Measurements from ENCODE around the gene PCDHA5.
"Not testable (repeated sequence)": the region's sequence is repeated elsewhere in the genome, so short reads cannot be mapped to it uniquely, and the experiment has no call there.

Gene PCDHA5

DNA sequence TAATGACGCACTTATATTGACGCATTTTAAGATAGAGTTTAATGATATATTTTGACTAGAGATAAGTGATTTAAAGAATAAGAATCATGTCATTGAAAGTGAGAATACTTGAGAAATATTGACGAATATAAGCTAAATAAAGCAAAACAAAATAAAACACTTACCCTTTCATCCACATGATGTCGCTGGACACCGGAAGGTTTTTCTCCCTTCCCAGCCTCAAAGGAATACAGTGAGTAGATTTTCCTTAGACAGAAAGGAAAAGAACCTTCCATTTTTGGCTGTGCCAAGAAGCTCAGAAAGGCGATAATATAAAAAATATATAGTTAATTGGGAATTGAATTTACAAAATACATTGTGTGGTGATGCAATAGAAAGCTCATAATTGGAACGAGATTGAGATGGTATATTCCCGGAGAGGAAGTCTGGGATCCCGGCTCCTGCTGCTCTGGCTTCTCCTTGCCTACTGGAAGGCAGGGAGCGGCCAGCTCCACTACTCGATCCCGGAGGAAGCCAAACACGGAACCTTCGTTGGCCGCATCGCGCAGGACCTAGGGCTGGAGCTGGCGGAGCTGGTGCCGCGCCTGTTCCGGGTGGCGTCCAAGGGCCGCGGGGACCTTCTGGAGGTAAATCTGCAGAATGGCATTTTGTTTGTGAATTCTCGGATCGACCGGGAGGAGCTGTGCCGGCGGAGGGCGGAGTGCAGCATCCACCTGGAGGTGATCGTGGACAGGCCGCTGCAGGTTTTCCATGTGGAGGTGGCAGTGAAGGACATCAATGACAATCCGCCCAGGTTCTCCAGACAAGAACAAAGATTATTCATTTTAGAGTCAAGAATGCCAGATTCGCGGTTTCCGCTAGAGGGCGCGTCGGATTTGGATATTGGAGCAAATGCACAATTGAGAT, at the start of gene PCDHA5:
PCDHA5 (plus strand) TSS at position 239 of the 906 bp plus-strand sequence.
- DNase-seq: no peak

DNA sequence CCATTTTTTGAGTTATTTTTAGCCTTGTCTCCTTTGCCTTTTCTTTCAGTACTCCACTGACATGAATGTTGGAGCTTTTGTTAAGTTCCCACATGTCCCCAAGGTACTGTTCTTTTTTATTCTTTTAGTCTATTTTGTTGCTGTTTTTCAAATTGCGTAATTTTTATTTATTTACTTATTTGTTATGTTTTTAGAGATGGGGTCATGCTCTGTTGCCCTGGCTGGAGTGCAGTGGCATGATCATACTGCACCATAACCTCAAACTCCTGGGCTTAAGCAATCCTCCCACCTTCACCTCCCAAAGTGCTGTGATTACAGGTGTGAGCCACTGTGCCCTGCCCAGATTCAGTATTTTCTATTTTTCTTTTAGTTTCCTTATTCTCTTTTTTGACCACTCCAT, 40.9 kb upstream of the PCDHA5 start:
- DNase-seq: no peak

DNA sequence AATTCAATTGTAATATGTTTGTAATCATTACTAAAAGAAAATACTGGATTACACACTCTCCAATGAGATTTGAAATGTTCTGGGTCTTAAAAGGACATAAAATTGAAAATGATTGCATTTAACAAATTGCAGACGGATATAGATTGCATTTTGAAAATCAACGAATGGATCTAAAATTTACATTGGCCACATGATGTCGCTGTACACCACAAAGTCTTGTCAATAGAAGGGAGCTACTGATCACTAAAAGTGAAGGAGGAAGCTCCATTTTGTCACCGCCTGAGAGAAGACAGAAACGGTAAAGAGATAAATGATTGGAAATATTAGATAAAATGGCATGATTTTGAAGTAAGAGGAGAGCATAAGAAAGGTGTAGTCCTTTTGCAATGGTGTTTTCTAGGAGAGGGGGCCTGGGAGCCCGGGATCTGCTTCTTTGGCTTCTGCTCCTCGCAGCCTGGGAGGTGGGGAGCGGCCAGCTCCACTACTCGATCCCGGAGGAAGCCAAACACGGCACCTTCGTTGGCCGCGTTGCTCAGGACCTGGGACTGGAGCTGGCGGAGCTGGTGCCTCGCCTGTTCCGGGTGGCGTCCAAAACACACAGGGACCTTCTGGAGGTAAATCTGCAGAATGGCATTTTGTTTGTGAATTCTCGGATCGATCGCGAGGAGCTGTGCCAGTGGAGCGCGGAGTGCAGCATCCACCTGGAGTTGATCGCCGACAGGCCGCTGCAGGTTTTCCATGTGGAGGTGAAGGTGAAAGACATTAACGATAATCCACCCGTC, 35.3 kb upstream of the PCDHA5 start, which contains the start of gene PCDHA1:
PCDHA1 (plus strand) TSS at position 236 of the 782 bp plus-strand sequence.
- no peak for DNase-seq

DNA sequence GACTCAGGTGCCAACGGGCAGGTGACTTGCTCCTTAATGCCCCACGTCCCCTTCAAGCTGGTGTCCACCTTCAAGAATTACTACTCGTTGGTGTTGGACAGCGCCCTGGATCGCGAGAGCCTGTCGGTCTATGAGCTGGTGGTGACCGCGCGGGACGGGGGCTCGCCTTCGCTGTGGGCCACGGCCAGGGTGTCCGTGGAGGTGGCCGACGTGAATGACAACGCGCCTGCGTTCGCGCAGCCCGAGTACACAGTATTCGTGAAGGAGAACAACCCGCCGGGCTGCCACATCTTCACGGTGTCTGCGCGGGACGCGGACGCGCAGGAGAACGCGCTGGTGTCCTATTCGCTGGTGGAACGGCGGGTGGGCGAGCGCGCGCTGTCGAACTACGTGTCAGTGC, 34.0 kb upstream of the PCDHA5 start:
- DNase-seq: not testable (repeated sequence)

DNA sequence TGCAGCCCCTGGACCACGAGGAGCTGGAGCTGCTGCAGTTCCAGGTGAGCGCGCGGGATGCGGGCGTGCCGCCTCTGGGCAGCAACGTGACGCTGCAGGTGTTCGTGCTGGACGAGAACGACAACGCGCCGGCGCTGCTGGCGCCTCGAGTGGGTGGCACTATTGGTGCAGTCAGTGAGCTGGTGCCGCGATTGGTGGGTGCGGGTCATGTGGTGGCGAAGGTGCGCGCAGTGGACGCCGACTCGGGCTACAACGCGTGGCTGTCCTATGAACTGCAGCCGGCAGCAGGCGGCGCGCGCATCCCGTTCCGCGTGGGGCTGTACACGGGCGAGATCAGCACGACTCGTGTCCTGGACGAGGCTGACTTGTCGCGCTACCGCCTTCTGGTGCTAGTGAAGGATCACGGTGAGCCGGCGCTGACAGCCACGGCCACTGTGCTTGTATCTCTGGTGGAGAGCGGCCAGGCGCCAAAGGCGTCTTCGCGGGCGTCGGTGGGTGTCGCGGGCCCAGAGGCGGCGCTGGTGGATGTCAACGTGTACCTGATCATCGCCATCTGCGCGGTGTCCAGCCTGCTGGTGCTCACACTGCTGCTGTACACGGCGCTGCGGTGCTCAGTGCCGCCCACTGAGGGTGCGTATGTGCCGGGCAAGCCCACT, 33.4 kb upstream of the PCDHA5 start:
- DNase-seq: not testable (repeated sequence)

DNA sequence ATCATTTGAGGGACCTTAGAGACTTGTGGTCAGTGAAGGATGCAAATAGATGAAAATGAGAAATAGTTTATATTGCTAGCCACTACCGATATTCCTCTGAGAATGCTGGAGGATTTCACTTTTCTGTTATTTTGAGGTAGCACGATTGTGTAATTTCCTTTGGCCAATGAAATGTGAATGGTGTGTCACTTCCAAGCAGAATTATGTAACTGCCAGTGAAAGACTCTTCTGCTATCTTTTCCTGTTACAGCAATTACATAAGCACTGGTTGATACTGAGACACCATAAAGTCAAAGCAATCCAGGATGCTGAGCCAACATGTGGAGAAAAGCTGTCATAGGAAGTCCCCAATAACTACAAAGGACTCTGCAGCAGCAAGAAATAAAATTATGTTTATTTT, 30.3 kb upstream of the PCDHA5 start:
- no peak for DNase-seq

DNA sequence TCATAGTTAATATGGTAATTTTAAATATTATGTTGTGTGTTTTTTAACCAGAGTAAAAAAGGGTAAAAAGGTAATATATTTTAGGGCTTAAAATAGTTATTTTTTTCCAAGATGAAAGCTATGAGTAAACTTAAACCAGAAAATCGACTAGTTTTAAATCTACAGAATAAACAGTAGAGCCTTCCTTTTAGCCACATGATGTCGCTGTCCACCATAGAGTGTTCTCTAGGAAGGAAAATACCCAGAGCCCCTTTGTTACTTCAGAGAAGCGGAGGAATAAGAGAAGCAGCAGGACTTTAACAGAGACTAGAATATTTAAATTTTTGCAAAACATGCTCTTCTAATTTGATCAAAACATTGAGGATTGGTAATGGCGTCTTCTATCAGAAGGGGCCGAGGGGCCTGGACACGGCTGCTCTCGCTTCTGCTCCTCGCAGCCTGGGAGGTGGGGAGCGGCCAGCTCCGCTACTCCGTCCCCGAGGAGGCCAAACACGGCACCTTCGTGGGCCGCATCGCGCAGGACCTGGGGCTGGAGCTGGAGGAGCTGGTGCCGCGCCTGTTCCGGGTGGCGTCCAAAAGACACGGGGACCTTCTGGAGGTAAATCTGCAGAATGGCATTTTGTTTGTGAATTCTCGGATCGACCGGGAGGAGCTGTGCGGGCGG, 26.7 kb upstream of the PCDHA5 start, which contains the start of gene PCDHA2:
PCDHA2 (plus strand) TSS at position 258 of the 664 bp plus-strand sequence.
- no peak for DNase-seq

DNA sequence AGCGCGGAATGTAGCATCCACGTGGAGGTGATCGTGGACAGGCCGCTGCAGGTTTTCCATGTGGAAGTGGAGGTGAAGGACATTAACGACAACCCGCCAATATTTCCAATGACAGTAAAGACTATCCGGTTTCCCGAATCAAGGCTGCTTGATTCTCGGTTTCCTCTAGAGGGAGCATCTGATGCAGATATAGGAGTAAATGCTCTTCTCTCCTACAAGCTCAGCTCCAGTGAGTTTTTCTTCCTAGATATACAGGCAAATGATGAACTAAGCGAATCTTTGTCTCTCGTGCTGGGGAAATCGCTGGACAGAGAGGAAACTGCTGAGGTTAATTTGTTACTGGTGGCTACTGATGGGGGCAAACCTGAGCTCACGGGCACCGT, 26.2 kb upstream of the PCDHA5 start:
- DNase-seq: no peak

DNA sequence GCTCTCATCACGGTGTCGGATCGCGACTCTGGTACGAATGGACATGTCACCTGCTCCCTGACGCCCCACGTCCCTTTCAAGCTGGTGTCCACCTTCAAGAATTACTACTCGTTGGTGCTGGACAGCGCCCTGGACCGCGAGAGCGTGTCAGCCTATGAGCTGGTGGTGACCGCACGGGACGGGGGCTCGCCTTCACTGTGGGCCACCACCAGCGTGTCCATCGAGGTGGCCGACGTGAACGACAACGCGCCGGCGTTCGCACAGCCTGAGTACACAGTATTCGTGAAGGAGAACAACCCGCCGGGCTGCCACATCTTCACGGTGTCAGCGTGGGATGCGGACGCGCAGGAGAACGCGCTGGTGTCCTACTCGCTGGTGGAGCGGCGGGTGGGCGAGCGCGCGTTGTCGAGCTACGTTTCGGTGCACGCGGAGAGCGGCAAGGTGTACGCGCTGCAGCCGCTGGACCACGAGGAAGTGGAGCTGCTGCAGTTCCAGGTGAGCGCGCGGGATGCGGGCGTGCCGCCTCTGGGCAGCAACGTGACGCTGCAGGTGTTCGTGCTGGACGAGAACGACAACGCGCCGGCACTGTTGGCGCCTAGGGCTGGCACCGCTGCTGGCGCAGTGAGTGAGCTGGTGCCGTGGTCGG, 25.2 kb upstream of the PCDHA5 start:
- DNase-seq: not testable (repeated sequence)

DNA sequence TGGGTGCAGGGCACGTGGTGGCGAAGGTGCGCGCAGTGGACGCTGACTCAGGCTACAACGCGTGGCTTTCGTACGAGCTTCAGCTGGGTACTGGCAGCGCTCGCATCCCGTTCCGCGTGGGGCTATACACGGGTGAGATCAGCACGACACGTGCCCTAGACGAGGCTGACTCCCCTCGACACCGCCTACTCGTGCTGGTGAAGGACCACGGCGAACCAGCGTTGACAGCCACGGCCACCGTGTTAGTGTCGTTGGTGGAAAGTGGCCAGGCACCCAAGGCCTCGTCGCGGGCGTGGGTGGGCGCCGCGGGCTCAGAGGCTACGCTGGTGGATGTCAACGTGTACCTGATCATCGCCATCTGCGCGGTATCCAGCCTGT, 24.7 kb upstream of the PCDHA5 start:
- DNase-seq: no peak

DNA sequence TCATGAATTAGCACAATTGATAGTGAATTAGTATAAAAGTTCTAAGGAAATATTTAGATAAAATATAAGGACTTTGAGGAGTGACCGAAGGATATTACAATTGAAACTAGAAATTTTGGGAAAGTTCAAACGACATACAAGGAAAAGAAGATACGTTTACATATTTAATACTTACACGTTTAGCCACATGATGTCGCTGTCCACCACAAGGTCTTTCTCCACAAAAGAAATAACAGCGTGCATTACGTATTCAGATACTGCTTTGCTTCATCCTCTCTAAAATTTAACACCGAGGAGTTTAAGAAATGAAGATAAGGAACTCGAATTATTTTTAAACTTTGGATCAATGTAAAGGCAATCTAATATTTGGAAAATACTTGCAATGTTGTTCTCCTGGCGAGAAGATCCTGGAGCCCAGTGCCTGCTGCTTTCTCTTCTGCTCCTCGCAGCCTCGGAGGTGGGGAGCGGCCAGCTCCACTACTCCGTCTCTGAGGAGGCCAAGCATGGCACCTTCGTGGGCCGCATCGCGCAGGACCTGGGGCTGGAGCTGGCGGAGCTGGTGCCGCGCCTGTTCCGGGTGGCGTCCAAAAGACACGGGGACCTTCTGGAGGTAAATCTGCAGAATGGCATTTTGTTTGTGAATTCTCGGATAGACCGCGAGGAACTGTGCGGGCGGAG, 20.5 kb upstream of the PCDHA5 start, which contains the start of gene PCDHA3:
PCDHA3 (plus strand) TSS at position 242 of the 678 bp plus-strand sequence.
- DNase-seq: no peak

DNA sequence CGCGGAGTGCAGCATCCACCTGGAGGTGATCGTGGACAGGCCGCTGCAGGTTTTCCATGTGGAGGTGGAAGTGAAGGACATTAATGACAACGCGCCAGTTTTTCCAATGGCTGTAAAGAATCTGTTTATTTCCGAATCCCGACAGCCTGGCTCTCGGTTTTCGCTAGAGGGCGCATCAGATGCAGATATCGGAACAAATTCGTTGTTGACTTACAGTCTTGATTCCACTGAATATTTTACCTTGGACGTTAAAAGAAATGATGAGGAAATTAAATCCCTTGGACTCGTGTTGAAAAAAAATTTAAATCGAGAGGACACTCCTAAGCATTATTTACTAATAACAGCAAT, 19.9 kb upstream of the PCDHA5 start:
- DNase-seq: no peak

DNA sequence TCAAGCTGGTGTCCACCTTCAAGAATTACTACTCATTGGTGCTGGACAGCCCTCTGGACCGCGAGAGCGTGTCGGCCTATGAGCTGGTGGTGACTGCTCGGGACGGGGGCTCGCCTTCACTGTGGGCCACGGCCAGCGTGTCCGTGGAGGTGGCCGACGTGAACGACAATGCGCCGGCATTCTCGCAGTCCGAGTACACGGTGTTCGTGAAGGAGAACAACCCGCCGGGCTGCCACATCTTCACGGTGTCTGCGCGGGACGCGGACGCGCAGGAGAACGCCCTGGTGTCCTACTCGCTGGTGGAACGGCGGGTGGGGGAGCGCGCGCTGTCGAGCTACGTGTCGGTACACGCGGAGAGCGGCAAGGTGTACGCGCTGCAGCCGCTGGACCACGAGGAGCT, 19.0 kb upstream of the PCDHA5 start:
- DNase-seq: not testable (repeated sequence)

DNA sequence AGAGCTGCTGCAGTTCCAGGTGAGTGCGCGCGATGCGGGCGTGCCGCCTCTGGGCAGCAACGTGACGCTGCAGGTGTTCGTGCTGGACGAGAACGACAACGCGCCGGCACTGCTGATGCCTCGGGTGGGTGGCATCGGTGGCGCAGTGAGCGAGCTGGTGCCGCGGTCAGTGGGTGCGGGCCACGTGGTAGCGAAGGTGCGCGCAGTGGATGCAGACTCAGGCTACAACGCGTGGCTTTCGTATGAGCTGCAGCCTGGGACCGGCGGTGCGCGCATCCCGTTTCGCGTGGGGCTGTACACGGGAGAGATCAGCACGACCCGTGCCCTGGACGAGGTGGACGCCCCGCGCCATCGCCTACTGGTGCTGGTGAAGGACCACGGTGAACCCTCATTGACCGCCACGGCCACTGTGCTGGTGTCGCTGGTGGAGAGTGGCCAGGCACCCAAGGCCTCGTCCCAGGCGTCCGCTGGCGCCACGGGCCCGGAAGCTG, 18.6 kb upstream of the PCDHA5 start:
- DNase-seq: no peak

DNA sequence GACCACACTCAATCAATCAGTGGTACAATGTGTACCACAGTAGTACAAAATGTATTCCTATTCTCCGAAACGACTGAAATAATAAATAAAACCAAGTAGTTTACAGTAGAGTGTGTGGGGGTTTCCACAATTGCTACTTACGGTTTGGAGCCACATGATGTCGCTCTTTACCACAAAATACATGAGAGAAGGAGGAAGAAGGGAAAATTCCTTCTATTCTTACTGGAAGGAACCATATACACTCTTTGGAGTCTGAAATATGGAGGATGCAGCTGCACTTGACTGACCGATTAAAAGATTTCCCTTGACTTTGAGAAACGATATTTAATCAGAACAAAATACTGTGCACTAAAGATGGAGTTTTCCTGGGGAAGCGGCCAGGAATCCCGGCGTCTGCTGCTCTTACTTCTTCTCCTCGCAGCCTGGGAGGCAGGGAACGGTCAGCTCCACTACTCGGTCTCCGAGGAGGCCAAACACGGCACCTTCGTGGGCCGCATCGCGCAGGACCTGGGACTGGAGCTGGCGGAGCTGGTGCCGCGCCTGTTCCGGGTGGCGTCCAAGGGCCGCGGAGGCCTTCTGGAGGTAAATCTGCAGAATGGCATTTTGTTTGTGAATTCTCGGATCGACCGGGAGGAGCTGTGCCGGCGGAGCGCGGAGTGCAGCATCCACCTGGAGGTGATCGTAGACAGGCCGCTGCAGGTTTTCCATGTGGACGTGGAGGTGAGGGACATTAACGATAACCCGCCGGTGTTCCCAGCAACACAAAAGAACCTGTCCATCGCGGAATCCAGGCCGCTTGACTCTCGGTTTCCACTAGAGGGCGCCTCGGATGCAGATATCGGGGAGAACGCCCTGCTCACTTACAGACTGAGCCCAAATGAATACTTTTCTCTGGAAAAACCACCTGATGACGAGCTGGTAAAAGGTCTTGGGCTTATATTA, 14.3 kb upstream of the PCDHA5 start, which contains the start of gene PCDHA4:
PCDHA4 (plus strand) TSS at position 235 of the 942 bp plus-strand sequence.
- DNase-seq: no peak

DNA sequence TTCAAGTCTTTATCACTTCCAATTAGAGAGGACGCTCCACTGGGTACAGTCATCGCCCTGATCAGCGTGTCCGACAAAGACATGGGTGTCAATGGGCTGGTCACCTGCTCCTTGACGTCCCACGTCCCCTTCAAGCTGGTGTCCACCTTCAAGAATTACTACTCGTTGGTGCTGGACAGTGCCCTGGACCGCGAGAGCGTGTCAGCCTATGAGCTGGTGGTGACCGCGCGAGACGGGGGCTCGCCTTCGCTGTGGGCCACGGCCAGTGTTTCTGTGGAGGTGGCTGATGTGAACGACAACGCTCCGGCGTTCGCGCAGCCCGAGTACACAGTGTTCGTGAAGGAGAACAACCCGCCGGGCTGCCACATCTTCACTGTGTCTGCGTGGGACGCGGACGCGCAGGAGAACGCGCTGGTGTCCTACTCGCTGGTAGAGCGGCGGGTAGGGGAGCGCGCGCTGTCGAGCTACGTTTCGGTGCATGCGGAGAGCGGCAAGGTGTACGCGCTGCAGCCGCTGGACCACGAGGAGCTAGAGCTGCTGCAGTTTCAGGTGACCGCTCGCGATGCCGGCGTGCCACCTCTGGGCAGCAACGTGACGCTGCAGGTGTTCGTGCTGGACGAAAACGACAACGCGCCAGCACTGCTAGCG, 13.0 kb upstream of the PCDHA5 start:
- DNase-seq: not testable (repeated sequence)

DNA sequence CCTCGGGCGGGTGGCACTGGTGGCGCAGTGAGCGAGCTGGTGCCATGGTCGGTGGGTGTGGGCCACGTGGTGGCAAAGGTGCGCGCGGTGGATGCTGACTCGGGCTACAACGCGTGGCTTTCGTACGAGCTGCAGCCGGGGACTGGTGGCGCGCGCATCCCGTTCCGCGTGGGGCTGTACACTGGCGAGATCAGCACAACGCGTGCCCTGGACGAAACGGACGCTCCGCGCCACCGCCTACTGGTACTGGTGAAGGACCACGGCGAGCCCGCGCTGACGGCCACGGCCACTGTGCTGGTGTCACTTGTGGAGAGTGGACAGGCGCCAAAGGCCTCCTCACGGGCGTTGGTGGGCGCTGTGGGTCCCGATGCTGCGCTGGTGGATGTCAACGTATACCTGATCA, 12.5 kb upstream of the PCDHA5 start:
- no peak for DNase-seq

DNA sequence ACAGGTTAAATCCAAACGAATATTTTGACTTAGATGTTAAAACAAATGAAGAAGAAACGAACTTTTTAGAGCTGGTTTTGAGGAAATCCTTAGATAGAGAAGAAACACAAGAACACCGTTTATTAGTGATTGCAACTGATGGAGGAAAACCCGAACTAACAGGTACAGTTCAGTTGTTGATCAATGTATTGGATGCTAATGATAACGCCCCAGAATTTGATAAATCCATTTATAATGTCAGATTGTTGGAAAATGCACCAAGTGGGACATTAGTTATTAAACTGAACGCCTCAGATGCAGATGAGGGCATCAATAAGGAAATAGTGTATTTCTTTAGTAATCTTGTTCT, 842 bp downstream of the PCDHA5 start:
- no peak for DNase-seq

DNA sequence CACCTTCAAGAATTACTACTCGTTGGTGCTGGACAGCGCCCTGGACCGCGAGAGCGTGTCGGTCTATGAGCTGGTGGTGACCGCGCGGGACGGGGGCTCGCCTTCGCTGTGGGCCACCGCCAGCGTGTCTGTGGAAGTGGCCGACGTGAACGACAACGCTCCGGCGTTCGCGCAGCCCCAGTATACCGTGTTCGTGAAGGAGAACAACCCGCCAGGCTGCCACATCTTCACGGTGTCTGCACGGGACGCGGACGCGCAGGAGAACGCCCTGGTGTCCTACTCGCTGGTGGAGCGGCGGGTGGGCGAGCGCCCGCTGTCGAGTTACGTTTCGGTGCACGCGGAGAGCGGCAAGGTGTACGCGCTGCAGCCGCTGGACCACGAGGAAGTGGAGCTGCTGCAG, 1.6 kb downstream of the PCDHA5 start:
- not testable (repeated sequence) for DNase-seq

DNA sequence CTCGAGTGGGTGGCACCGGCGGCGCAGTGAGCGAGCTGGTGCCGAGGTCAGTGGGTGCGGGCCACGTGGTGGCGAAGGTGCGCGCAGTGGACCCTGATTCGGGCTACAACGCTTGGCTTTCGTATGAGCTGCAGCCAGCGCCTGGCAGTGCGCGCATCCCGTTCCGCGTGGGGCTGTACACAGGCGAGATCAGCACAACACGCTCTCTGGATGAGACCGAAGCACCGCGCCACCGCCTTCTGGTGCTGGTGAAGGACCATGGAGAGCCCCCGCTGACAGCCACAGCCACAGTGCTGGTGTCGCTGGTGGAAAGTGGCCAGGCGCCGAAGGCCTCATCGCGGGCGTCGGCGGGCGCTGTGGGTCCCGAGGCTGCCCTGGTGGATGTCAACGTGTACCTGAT, 2.1 kb downstream of the PCDHA5 start:
- no peak for DNase-seq

Data from CD4-positive, alpha-beta T cell treated with Interleukin-6 for 4 hours (primary cell).